Measurements from ENCODE around the gene SLC38A10. TPM values are rescaled to one million over a fixed set of nuclear protein-coding genes. Genes with fewer than 3 reads are reported as not detected.

The SLC38A10 gene
- total RNA-seq, 1 donor from 2014 or later, result 120 TPM

- H3K27ac Mint-ChIP-seq (ENCODE audit: unreplicated experiment), result no peak overlapping the region
- no peaks in the 10 kb centered on the region for H3K27me3 Mint-ChIP-seq (ENCODE audit: unreplicated experiment)
- no peaks in the 10 kb centered on the region for H3K4me1 Mint-ChIP-seq (ENCODE audit: unreplicated experiment)
- peaks cover 44% of the 10 kb centered on the region for H3K36me3 Mint-ChIP-seq (ENCODE audit: unreplicated experiment)
- H3K9me3 Mint-ChIP-seq (ENCODE audit: unreplicated experiment), result no peaks in the 10 kb centered on the region
- DNase-seq (ENCODE audit: extremely low spot score, unreplicated experiment), result no peak
- H3K4me3 Mint-ChIP-seq (ENCODE audit: unreplicated experiment), result no peak overlapping the region
- no peak for TF ChIP-seq CTCF (IDR thresholded peaks at IDR 0.05)
Observed at GRCh38 chr17:81267390-81268067, 27.6 kb downstream of the SLC38A10 start.

- H3K4me1 Mint-ChIP-seq (ENCODE audit: unreplicated experiment), result no peaks in the 10 kb centered on the region
- H3K36me3 Mint-ChIP-seq (ENCODE audit: unreplicated experiment), result peaks cover 35% of the 10 kb centered on the region
- H3K27ac Mint-ChIP-seq (ENCODE audit: unreplicated experiment), result no peak overlapping the region
- TF ChIP-seq CTCF (IDR thresholded peaks at IDR 0.05), result no peak
- DNase-seq (ENCODE audit: extremely low spot score, unreplicated experiment), result no peak
- no peak overlapping the region for H3K4me3 Mint-ChIP-seq (ENCODE audit: unreplicated experiment)
- H3K9me3 Mint-ChIP-seq (ENCODE audit: unreplicated experiment), result no peaks in the 10 kb centered on the region
- no peaks in the 10 kb centered on the region for H3K27me3 Mint-ChIP-seq (ENCODE audit: unreplicated experiment)
Observed at GRCh38 chr17:81265576-81265975, 29.5 kb downstream of the SLC38A10 start.

- no peaks in the 10 kb centered on the region for H3K9me3 Mint-ChIP-seq (ENCODE audit: unreplicated experiment)
- H3K4me1 Mint-ChIP-seq (ENCODE audit: unreplicated experiment), result no peaks in the 10 kb centered on the region
- peaks cover 33% of the 10 kb centered on the region for H3K36me3 Mint-ChIP-seq (ENCODE audit: unreplicated experiment)
- no peaks in the 10 kb centered on the region for H3K27me3 Mint-ChIP-seq (ENCODE audit: unreplicated experiment)
- no peak for DNase-seq (ENCODE audit: extremely low spot score, unreplicated experiment)
- no peak overlapping the region for H3K27ac Mint-ChIP-seq (ENCODE audit: unreplicated experiment)
- TF ChIP-seq CTCF (IDR thresholded peaks at IDR 0.05), result no peak
- no peak overlapping the region for H3K4me3 Mint-ChIP-seq (ENCODE audit: unreplicated experiment)
Observed at GRCh38 chr17:81264640-81265039, 30.5 kb downstream of the SLC38A10 start.

- Mint-ChIP-seq H3K36me3 (ENCODE audit: unreplicated experiment) (peaks cover 25% of the 10 kb centered on the region), H3K4me3 (ENCODE audit: unreplicated experiment) (no peak overlapping the region), H3K4me1 (ENCODE audit: unreplicated experiment) (no peaks in the 10 kb centered on the region), H3K27ac (ENCODE audit: unreplicated experiment) (no peak overlapping the region), H3K9me3 (ENCODE audit: unreplicated experiment) (no peaks in the 10 kb centered on the region), H3K27me3 (ENCODE audit: unreplicated experiment) (no peaks in the 10 kb centered on the region)
- TF ChIP-seq CTCF (IDR thresholded peaks at IDR 0.05), result no peak
- DNase-seq (ENCODE audit: extremely low spot score, unreplicated experiment), result no peak
Observed at GRCh38 chr17:81263371-81264181, 31.5 kb downstream of the SLC38A10 start.

Data from osteocyte (in vitro differentiated cells).